ENCODE measurements around the gene SLC25A13. TPM values are rescaled to one million over a fixed set of nuclear protein-coding genes. Genes with fewer than 3 reads are reported as not detected.

The SLC25A13 gene
- total RNA-seq, 1 donor: 19.2 TPM

- no peaks in the 10 kb centered on the region for H3K27me3 ChIP-seq (ENCODE audit: insufficient read depth, low read length)
- TF ChIP-seq CTCF (IDR thresholded peaks at IDR 0.05; ENCODE audit: extremely low read depth, low read depth, low read length): no peak
- peaks cover 8% of the 10 kb centered on the region for H3K79me2 ChIP-seq (ENCODE audit: insufficient read depth, low read length)
- H3K9me3 ChIP-seq (ENCODE audit: low read depth, low read length): no peaks in the 10 kb centered on the region
- H3K4me3 ChIP-seq (ENCODE audit: insufficient read depth, low read length): no peak overlapping the region
- H3K36me3 ChIP-seq (ENCODE audit: insufficient read depth, low read length): no peaks in the 10 kb centered on the region
- no peak overlapping the region for H3K4me2 ChIP-seq (ENCODE audit: insufficient read depth, low read length)
- H4K20me1 ChIP-seq (ENCODE audit: insufficient read depth, low read length): no peaks in the 10 kb centered on the region
- H2AFZ ChIP-seq (ENCODE audit: low read length): no peak overlapping the region
- no peak for DNase-seq (ENCODE audit: insufficient read length, low spot score, missing footprints)
- H3K4me1 ChIP-seq (ENCODE audit: insufficient read depth, low read length): no peaks in the 10 kb centered on the region
- no peak overlapping the region for H3K27ac ChIP-seq (ENCODE audit: low read depth, low read length)
Measured at GRCh38 chr7:96228760-96229159, 93.1 kb downstream of the SLC25A13 start.

- no peak overlapping the region for H3K4me2 ChIP-seq (ENCODE audit: insufficient read depth, low read length)
- no peaks in the 10 kb centered on the region for H3K9me3 ChIP-seq (ENCODE audit: low read depth, low read length)
- H3K36me3 ChIP-seq (ENCODE audit: insufficient read depth, low read length): no peaks in the 10 kb centered on the region
- no peak for TF ChIP-seq CTCF (IDR thresholded peaks at IDR 0.05; ENCODE audit: extremely low read depth, low read depth, low read length)
- H3K27me3 ChIP-seq (ENCODE audit: insufficient read depth, low read length): no peaks in the 10 kb centered on the region
- H3K27ac ChIP-seq (ENCODE audit: low read depth, low read length): no peak overlapping the region
- H4K20me1 ChIP-seq (ENCODE audit: insufficient read depth, low read length): no peaks in the 10 kb centered on the region
- no peaks in the 10 kb centered on the region for H3K79me2 ChIP-seq (ENCODE audit: insufficient read depth, low read length)
- DNase-seq (ENCODE audit: insufficient read length, low spot score, missing footprints): no peak
- no peak overlapping the region for H3K4me3 ChIP-seq (ENCODE audit: insufficient read depth, low read length)
- no peak overlapping the region for H2AFZ ChIP-seq (ENCODE audit: low read length)
- no peaks in the 10 kb centered on the region for H3K4me1 ChIP-seq (ENCODE audit: insufficient read depth, low read length)
Measured at GRCh38 chr7:96225251-96225650, 96.6 kb downstream of the SLC25A13 start.

GRCh38 chr7:96224685-96225084 is 97.2 kb downstream of the SLC25A13 start:
- TF ChIP-seq CTCF (IDR thresholded peaks at IDR 0.05; ENCODE audit: extremely low read depth, low read depth, low read length): peak; percentile 27
- Histone ChIP-seq H4K20me1 (ENCODE audit: insufficient read depth, low read length) (no peaks in the 10 kb centered on the region), H3K36me3 (ENCODE audit: insufficient read depth, low read length) (no peaks in the 10 kb centered on the region)

GRCh38 chr7:96224073-96224472 is 97.8 kb downstream of the SLC25A13 start:
- H3K9me3 ChIP-seq (ENCODE audit: low read depth, low read length): no peaks in the 10 kb centered on the region
- TF ChIP-seq CTCF (IDR thresholded peaks at IDR 0.05; ENCODE audit: extremely low read depth, low read depth, low read length): no peak
- no peak overlapping the region for H3K4me2 ChIP-seq (ENCODE audit: insufficient read depth, low read length)
- peaks cover 8% of the 10 kb centered on the region for H3K4me1 ChIP-seq (ENCODE audit: insufficient read depth, low read length)
- no peak for DNase-seq (ENCODE audit: insufficient read length, low spot score, missing footprints)
- H4K20me1 ChIP-seq (ENCODE audit: insufficient read depth, low read length): no peaks in the 10 kb centered on the region
- no peak overlapping the region for H3K4me3 ChIP-seq (ENCODE audit: insufficient read depth, low read length)
- H2AFZ ChIP-seq (ENCODE audit: low read length): no peak overlapping the region
- no peaks in the 10 kb centered on the region for H3K27me3 ChIP-seq (ENCODE audit: insufficient read depth, low read length)
- H3K36me3 ChIP-seq (ENCODE audit: insufficient read depth, low read length): no peaks in the 10 kb centered on the region
- no peaks in the 10 kb centered on the region for H3K79me2 ChIP-seq (ENCODE audit: insufficient read depth, low read length)
- H3K27ac ChIP-seq (ENCODE audit: low read depth, low read length): no peak overlapping the region

More at GRCh38 chr7:96224685-96225084, 97.2 kb downstream of the SLC25A13 start:
- Histone ChIP-seq H3K79me2 (ENCODE audit: insufficient read depth, low read length) (no peaks in the 10 kb centered on the region), H3K9me3 (ENCODE audit: low read depth, low read length) (no peaks in the 10 kb centered on the region), H2AFZ (ENCODE audit: low read length) (no peak overlapping the region), H3K4me1 (ENCODE audit: insufficient read depth, low read length) (peaks cover 2% of the 10 kb centered on the region), H3K4me2 (ENCODE audit: insufficient read depth, low read length) (no peak overlapping the region), H3K27me3 (ENCODE audit: insufficient read depth, low read length) (no peaks in the 10 kb centered on the region), H3K4me3 (ENCODE audit: insufficient read depth, low read length) (no peak overlapping the region), H3K27ac (ENCODE audit: low read depth, low read length) (no peak overlapping the region)
- no peak for DNase-seq (ENCODE audit: insufficient read length, low spot score, missing footprints)

Data from osteoblast (primary cell).